Measurements from ENCODE around the gene GPC6. TPM values are rescaled to one million over a fixed set of nuclear protein-coding genes. Genes with fewer than 3 reads are reported as not detected.

The GPC6 gene
- total RNA-seq, 1 experiment from 2014 or later = 0.22 TPM

- Histone ChIP-seq H3K9me3 (ENCODE audit: control insufficient read depth in 1 of 2, insufficient read depth in 1 of 2, low read depth in 1 of 2, low read length in 2 of 2) (peaks cover 12 to 17% of the 10 kb centered on the region in 2 experiments; a peak in 2 of 4 replicates), H3K4me3 (replicated peaks in 1 of 2; ENCODE audit: low read depth in 1 of 2, low read length in 2 of 2) (no peak overlapping the region), H3K79me2 (ENCODE audit: insufficient read depth, low read length) (no peaks in the 10 kb centered on the region), H3K9ac (ENCODE audit: low read length) (no peak overlapping the region), H3K27me3 (ENCODE audit: insufficient read depth, low read length) (no peaks in the 10 kb centered on the region), H3K36me3 (ENCODE audit: control insufficient read depth in 1 of 2, insufficient read depth in 2 of 2, low read length in 2 of 2) (no peaks in the 10 kb centered on the region), H3K4me2 (ENCODE audit: low read length) (no peak overlapping the region), H3K9me2 (ENCODE audit: insufficient read depth) (no peaks in the 10 kb centered on the region), H3K27ac (ENCODE audit: low read depth, low read length) (no peak overlapping the region), H4K20me1 (ENCODE audit: insufficient read depth) (no peaks in the 10 kb centered on the region), H2AFZ (ENCODE audit: low read depth, low read length, poor library complexity, severe bottlenecking) (no peak overlapping the region), H3K4me1 (ENCODE audit: control insufficient read depth in 1 of 2, insufficient read depth in 2 of 2, low read length in 2 of 2) (no peaks in the 10 kb centered on the region)
- ChIA-PET POLR2A (no interaction called here), CTCF (no interaction called here), RAD21 (ENCODE audit: low non-redundant PET in 1 of 2, low total read pairs in 2 of 2, uncharacterized antibody in 2 of 2, unreplicated experiment in 2 of 2) (no interaction called here)
- no peak for ATAC-seq
- DNase-seq (ENCODE audit: low read depth, low spot score) = no peak
- BruUV-seq (replicated peaks) = no TSS peak
- TF ChIP-seq RAD21 (IDR thresholded peaks at IDR 0.05; ENCODE audit: low read depth) (no peak), SRF (IDR thresholded peaks at IDR 0.05; ENCODE audit: low read depth) (no peak), CBX3 (IDR thresholded peaks at IDR 0.05; ENCODE audit: low read depth) (no peak), CTCF (IDR thresholded peaks at IDR 0.05 in 2 of 3, conservative IDR thresholded peaks at IDR 0.05 in 1 of 3; ENCODE audit: borderline replicate concordance in 1 of 3, insufficient read depth in 1 of 3, low read depth in 2 of 3, low read length in 2 of 3) (no peak), ELF1 (IDR thresholded peaks at IDR 0.05; ENCODE audit: borderline replicate concordance, low read depth) (no peak), SIN3A (IDR thresholded peaks at IDR 0.05; ENCODE audit: low read depth) (no peak), SP1 (IDR thresholded peaks at IDR 0.05; ENCODE audit: low read depth) (no peak)
- TF ChIP-seq, protein P1, sequence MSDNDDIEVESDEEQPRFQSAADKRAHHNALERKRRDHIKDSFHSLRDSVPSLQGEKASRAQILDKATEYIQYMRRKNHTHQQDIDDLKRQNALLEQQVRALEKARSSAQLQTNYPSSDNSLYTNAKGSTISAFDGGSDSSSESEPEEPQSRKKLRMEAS (IDR thresholded peaks at IDR 0.05) = no peak
- intact Hi-C loops (cut with micrococcal nuclease) = no loop called here
Observed at GRCh38 chr13:93190006-93190405, 36.6 kb upstream of the GPC6 start.

GRCh38 chr13:93193682-93194081, 32.9 kb upstream of the GPC6 start:
- POLR2A ChIA-PET = no interaction called here
- CTCF ChIA-PET = no interaction called here
- H3K27me3 ChIP-seq (ENCODE audit: insufficient read depth, low read length) = no peaks in the 10 kb centered on the region
- TF ChIP-seq FOSL1 (IDR thresholded peaks at IDR 0.05; ENCODE audit: low read depth) = no peak
- TF ChIP-seq CTCF (IDR thresholded peaks at IDR 0.05 in 2 of 3, conservative IDR thresholded peaks at IDR 0.05 in 1 of 3; ENCODE audit: borderline replicate concordance in 1 of 3, insufficient read depth in 1 of 3, low read depth in 2 of 3, low read length in 2 of 3) = no peak
- no peak for TF ChIP-seq EZH2phosphoT487 (IDR thresholded peaks at IDR 0.05; ENCODE audit: borderline replicate concordance)
- TF ChIP-seq CEBPB (IDR thresholded peaks at IDR 0.05; ENCODE audit: low read depth) = no peak
- no peak for TF ChIP-seq YY1 (IDR thresholded peaks at IDR 0.05; ENCODE audit: extremely low read depth, insufficient replicate concordance, low read depth, low read length)
- no peak for TF ChIP-seq EZH2 (IDR thresholded peaks at IDR 0.05)
- no peak for TF ChIP-seq POLR2AphosphoS5 (IDR thresholded peaks at IDR 0.05; ENCODE audit: low read depth, low read length)
- no peak for TF ChIP-seq ZNF274 (IDR thresholded peaks at IDR 0.05; ENCODE audit: low read depth, low read length)
- no peak for TF ChIP-seq ZFX (IDR thresholded peaks at IDR 0.05)
- no peak for TF ChIP-seq SP1 (IDR thresholded peaks at IDR 0.05; ENCODE audit: low read depth)
- TF ChIP-seq SIN3A (IDR thresholded peaks at IDR 0.05; ENCODE audit: low read depth) = no peak
- TF ChIP-seq, protein P1 (IDR thresholded peaks at IDR 0.05) = no peak
- no peak for TF ChIP-seq ATF3 (IDR thresholded peaks at IDR 0.05)
- TF ChIP-seq SRF (IDR thresholded peaks at IDR 0.05; ENCODE audit: low read depth) = no peak
- TF ChIP-seq CBX3 (IDR thresholded peaks at IDR 0.05; ENCODE audit: low read depth) = no peak

More at GRCh38 chr13:93193682-93194081, 32.9 kb upstream of the GPC6 start:
- Histone ChIP-seq H4K20me1 (ENCODE audit: insufficient read depth) (no peaks in the 10 kb centered on the region), H3K4me1 (ENCODE audit: control insufficient read depth in 1 of 2, insufficient read depth in 2 of 2, low read length in 2 of 2) (no peaks in the 10 kb centered on the region), H3K36me3 (ENCODE audit: control insufficient read depth in 1 of 2, insufficient read depth in 2 of 2, low read length in 2 of 2) (no peaks in the 10 kb centered on the region), H3K27ac (ENCODE audit: low read depth, low read length) (no peak overlapping the region), H3K9me2 (ENCODE audit: insufficient read depth) (no peaks in the 10 kb centered on the region), H3K9me3 (ENCODE audit: control insufficient read depth in 1 of 2, insufficient read depth in 1 of 2, low read depth in 1 of 2, low read length in 2 of 2) (peaks cover 9% of the 10 kb centered on the region in 2 experiments; a peak in 2 of 4 replicates), H3K9ac (ENCODE audit: low read length) (no peak overlapping the region), H3K79me2 (ENCODE audit: insufficient read depth, low read length) (no peaks in the 10 kb centered on the region), H3K4me3 (replicated peaks in 1 of 2; ENCODE audit: low read depth in 1 of 2, low read length in 2 of 2) (no peak overlapping the region), H3K4me2 (ENCODE audit: low read length) (no peak overlapping the region), H2AFZ (ENCODE audit: low read depth, low read length, poor library complexity, severe bottlenecking) (no peak overlapping the region)
- intact Hi-C loops (cut with micrococcal nuclease) = no loop called here
- DNase-seq (ENCODE audit: low read depth, low spot score) (no peak), ATAC-seq (no peak)
- BruUV-seq (replicated peaks) = no TSS peak
- RAD21 ChIA-PET (ENCODE audit: low non-redundant PET in 1 of 2, low total read pairs in 2 of 2, uncharacterized antibody in 2 of 2, unreplicated experiment in 2 of 2) = no interaction called here
